BLaER1 treated with 17β-estradiol and CSF1 and Interleukin-3, amounts not matched to agents 10 nM and 100 nM (cell line): ENCODE data around the gene CACNB4.

Experiments used
- H3K27ac ChIP-seq, 11 experiments: shearing (Covaris generic); formaldehyde crosslinking; 2 replicates each; pipeline ENCODE4 v1.8.1; 2022
- H3K27me3 ChIP-seq, 11 experiments: shearing (Covaris generic); formaldehyde crosslinking; 2 replicates each; pipeline ENCODE4 v1.8.1; 2022
- H3K36me3 ChIP-seq, 11 experiments: shearing (Covaris generic); formaldehyde crosslinking; 2 replicates each; pipeline ENCODE4 v1.8.1; 2022
- H3K4me1 ChIP-seq, 10 experiments: shearing (Covaris generic); formaldehyde crosslinking; 2 replicates each; pipeline ENCODE4 v1.8.1; 2022
- H3K4me2 ChIP-seq, 11 experiments: shearing (Covaris generic); formaldehyde crosslinking; 2 replicates each; pipeline ENCODE4 v1.8.1; 2022
- H3K4me3 ChIP-seq, 10 experiments: shearing (Covaris generic); formaldehyde crosslinking; 2 replicates each; pipeline ENCODE4 v1.8.1; 2022
- H3K9ac ChIP-seq, 11 experiments: shearing (Covaris generic); formaldehyde crosslinking; 2 replicates each; pipeline ENCODE4 v1.8.1; 2022
- H3K9me3 ChIP-seq, 11 experiments: shearing (Covaris generic); formaldehyde crosslinking; replicated peaks in 1 of 11; 2 replicates each; pipeline ENCODE4 v1.8.1; 2022
- H4K20me1 ChIP-seq, 11 experiments: shearing (Covaris generic); formaldehyde crosslinking; 2 replicates each; pipeline ENCODE4 v1.8.1; 2022
- Cebpa-rat ChIP-seq, 11 experiments: shearing (Covaris generic); IDR thresholded peaks; 2 replicates each; pipeline ENCODE4 v1.8.1; 2022

The CACNB4 gene

GRCh38 chr2:152054593-152054992 is 44.3 kb downstream of the CACNB4 start:
- Histone ChIP-seq H3K9ac (no peak overlapping the region), H3K36me3 (peaks cover 0 to 14% (median 5%) of the 10 kb centered on the region in 11 experiments; a peak in 8 of 22 replicates), H3K4me3 (no peak overlapping the region), H3K4me2 (peak overlapping the region; percentile 37 to 82 (median 71); a peak in 20 of 22 replicates), H3K27me3 (peaks cover 0 to 98% (median 0%) of the 10 kb centered on the region in 11 experiments; a peak in 9 of 22 replicates), H3K27ac (peak overlapping the region in 5 of 11 experiments; percentile 18 to 72 (median 60); a peak in 6 of 22 replicates), H4K20me1 (peaks cover 0 to 44% (median 0%) of the 10 kb centered on the region in 11 experiments; a peak in 3 of 22 replicates), H3K9me3 (peaks cover 24 to 45% (median 29%) of the 10 kb centered on the region in 11 experiments), H3K4me1 (peaks cover 42 to 58% (median 47%) of the 10 kb centered on the region in 10 experiments)
- no peak for TF ChIP-seq Cebpa-rat (IDR thresholded peaks at IDR 0.05)

- Histone ChIP-seq H3K27ac (no peak overlapping the region), H3K4me1 (peaks cover 53 to 73% (median 58%) of the 10 kb centered on the region in 10 experiments), H3K4me3 (no peak overlapping the region), H4K20me1 (peaks cover 0 to 48% (median 0%) of the 10 kb centered on the region in 11 experiments; a peak in 3 of 22 replicates), H3K4me2 (peak overlapping the region in 6 of 11 experiments; percentile 22 to 50 (median 40); a peak in 7 of 22 replicates), H3K27me3 (peaks cover 0 to 98% (median 0%) of the 10 kb centered on the region in 11 experiments; a peak in 9 of 22 replicates), H3K9ac (no peak overlapping the region), H3K36me3 (no peaks in the 10 kb centered on the region), H3K9me3 (peaks cover 0 to 16% (median 0%) of the 10 kb centered on the region in 11 experiments; a peak in 5 of 22 replicates)
- TF ChIP-seq Cebpa-rat (IDR thresholded peaks at IDR 0.05): no peak
Observed at GRCh38 chr2:152051436-152051835, 47.4 kb downstream of the CACNB4 start.

- no peak overlapping the region for H3K9ac ChIP-seq
- no peak for TF ChIP-seq Cebpa-rat (IDR thresholded peaks at IDR 0.05)
- peaks cover 50 to 72% (median 57%) of the 10 kb centered on the region in 10 experiments for H3K4me1 ChIP-seq
- peaks cover 0 to 16% (median 0%) of the 10 kb centered on the region in 11 experiments; a peak in 5 of 22 replicates for H3K9me3 ChIP-seq
- H3K27ac ChIP-seq: no peak overlapping the region
- H4K20me1 ChIP-seq: peaks cover 0 to 43% (median 0%) of the 10 kb centered on the region in 11 experiments; a peak in 3 of 22 replicates
- peaks cover 0 to 97% (median 0%) of the 10 kb centered on the region in 11 experiments; a peak in 9 of 22 replicates for H3K27me3 ChIP-seq
- H3K4me2 ChIP-seq: peak overlapping the region in 7 of 11 experiments; percentile 5 to 48 (median 43); a peak in 11 of 22 replicates
- no peak overlapping the region for H3K4me3 ChIP-seq
- H3K36me3 ChIP-seq: no peaks in the 10 kb centered on the region
Observed at GRCh38 chr2:152050915-152051314, 47.9 kb downstream of the CACNB4 start.

- H3K4me2 ChIP-seq: peak overlapping the region in 8 of 11 experiments; percentile 5 to 58 (median 46); a peak in 14 of 22 replicates
- H4K20me1 ChIP-seq: peaks cover 0 to 37% (median 0%) of the 10 kb centered on the region in 11 experiments; a peak in 3 of 22 replicates
- peaks cover 0 to 97% (median 0%) of the 10 kb centered on the region in 11 experiments; a peak in 9 of 22 replicates for H3K27me3 ChIP-seq
- H3K4me1 ChIP-seq: peaks cover 45 to 67% (median 51%) of the 10 kb centered on the region in 10 experiments
- H3K4me3 ChIP-seq: no peak overlapping the region
- H3K9me3 ChIP-seq: peaks cover 0 to 16% (median 0%) of the 10 kb centered on the region in 11 experiments; a peak in 5 of 22 replicates
- no peaks in the 10 kb centered on the region for H3K36me3 ChIP-seq
- H3K27ac ChIP-seq: no peak overlapping the region
- TF ChIP-seq Cebpa-rat (IDR thresholded peaks at IDR 0.05): no peak
- no peak overlapping the region for H3K9ac ChIP-seq
Observed at GRCh38 chr2:152050341-152050740, 48.5 kb downstream of the CACNB4 start.

GRCh38 chr2:152049541-152049940 is 49.3 kb downstream of the CACNB4 start:
- peaks cover 38 to 59% (median 43%) of the 10 kb centered on the region in 10 experiments for H3K4me1 ChIP-seq
- peaks cover 0 to 31% (median 0%) of the 10 kb centered on the region in 11 experiments; a peak in 3 of 22 replicates for H4K20me1 ChIP-seq
- peaks cover 0 to 97% (median 0%) of the 10 kb centered on the region in 11 experiments; a peak in 9 of 22 replicates for H3K27me3 ChIP-seq
- H3K9me3 ChIP-seq: peaks cover 0 to 16% (median 0%) of the 10 kb centered on the region in 11 experiments; a peak in 5 of 22 replicates
- no peak for TF ChIP-seq Cebpa-rat (IDR thresholded peaks at IDR 0.05)
- H3K36me3 ChIP-seq: no peaks in the 10 kb centered on the region
- no peak overlapping the region for H3K4me3 ChIP-seq
- H3K27ac ChIP-seq: no peak overlapping the region
- peak overlapping the region; percentile 5 to 68 (median 48); a peak in 19 of 22 replicates for H3K4me2 ChIP-seq
- no peak overlapping the region for H3K9ac ChIP-seq

- no peak overlapping the region for H3K4me3 ChIP-seq
- H3K36me3 ChIP-seq: no peaks in the 10 kb centered on the region
- H4K20me1 ChIP-seq: peaks cover 0 to 21% (median 0%) of the 10 kb centered on the region in 11 experiments; a peak in 3 of 22 replicates
- no peak overlapping the region for H3K27ac ChIP-seq
- peaks cover 0 to 2% (median 0%) of the 10 kb centered on the region in 11 experiments; a peak in 1 of 22 replicates for H3K9me3 ChIP-seq
- peak overlapping the region in 7 of 11 experiments; percentile 12 to 68 (median 47); a peak in 10 of 22 replicates for H3K4me2 ChIP-seq
- no peak for TF ChIP-seq Cebpa-rat (IDR thresholded peaks at IDR 0.05)
- H3K4me1 ChIP-seq: peaks cover 34 to 56% (median 43%) of the 10 kb centered on the region in 10 experiments
- no peak overlapping the region for H3K9ac ChIP-seq
- peaks cover 0 to 84% (median 0%) of the 10 kb centered on the region in 11 experiments; a peak in 9 of 22 replicates for H3K27me3 ChIP-seq
Observed at GRCh38 chr2:152047824-152048471, 50.9 kb downstream of the CACNB4 start.

GRCh38 chr2:152046940-152047339 is 51.9 kb downstream of the CACNB4 start:
- peak overlapping the region; percentile 12 to 68 (median 47) for H3K4me2 ChIP-seq
- peak overlapping the region in 3 of 11 experiments; percentile 6 to 21 (median 15); a peak in 4 of 22 replicates for H3K27ac ChIP-seq

GRCh38 chr2:152042636-152043615 is 55.9 kb downstream of the CACNB4 start:
- H3K9ac ChIP-seq: peak overlapping the region in 1 of 11 experiments; percentile 23; a peak in 1 of 22 replicates
- H3K9me3 ChIP-seq: no peaks in the 10 kb centered on the region
- peak overlapping the region in 3 of 11 experiments; percentile 58 to 84 (median 74); a peak in 6 of 22 replicates for H3K4me2 ChIP-seq
- peaks cover 15 to 50% (median 22%) of the 10 kb centered on the region in 10 experiments for H3K4me1 ChIP-seq
- no peak overlapping the region for H3K4me3 ChIP-seq
- peak overlapping the region in 3 of 11 experiments; percentile 54 to 67 (median 57); a peak in 5 of 22 replicates for H3K27ac ChIP-seq
- H3K36me3 ChIP-seq: no peaks in the 10 kb centered on the region
- TF ChIP-seq Cebpa-rat (IDR thresholded peaks at IDR 0.05): no peak
- H4K20me1 ChIP-seq: peaks cover 0 to 8% (median 0%) of the 10 kb centered on the region in 11 experiments; a peak in 1 of 22 replicates
- peaks cover 0 to 54% (median 0%) of the 10 kb centered on the region in 11 experiments; a peak in 7 of 22 replicates for H3K27me3 ChIP-seq

More at GRCh38 chr2:152046940-152047339, 51.9 kb downstream of the CACNB4 start:
- H3K4me1 ChIP-seq: peaks cover 34 to 64% (median 43%) of the 10 kb centered on the region in 10 experiments
- no peaks in the 10 kb centered on the region for H3K9me3 ChIP-seq
- H3K36me3 ChIP-seq: no peaks in the 10 kb centered on the region
- peaks cover 0 to 21% (median 0%) of the 10 kb centered on the region in 11 experiments; a peak in 3 of 22 replicates for H4K20me1 ChIP-seq
- no peak overlapping the region for H3K4me3 ChIP-seq
- peaks cover 0 to 81% (median 0%) of the 10 kb centered on the region in 11 experiments; a peak in 9 of 22 replicates for H3K27me3 ChIP-seq
- no peak for TF ChIP-seq Cebpa-rat (IDR thresholded peaks at IDR 0.05)
- no peak overlapping the region for H3K9ac ChIP-seq
